Right lobe of liver (tissue), 6 donors: ENCODE results near the gene BEGAIN. TPM values are rescaled to one million over a fixed set of nuclear protein-coding genes. Genes with fewer than 3 reads are reported as not detected.

Source experiments
- ATAC-seq, 4 donors: fragments of 200-7000 bp; cut with Tn5 transposase; one replicate each; pipeline ENCODE4 v1.9.1; 2020; ENCODE audit warnings: mild to moderate bottlenecking in 4 of 4, moderate library complexity in 4 of 4
- DNase-seq, 3 donors: peaks; one replicate each; pipeline ENCODE4 v3.0.0-alpha.2; 2020
- H3K27ac ChIP-seq, 3 donors: fragments of 200-600 bp; one replicate each; pipeline ENCODE4 v1.8.0; 2022
- H3K27me3 ChIP-seq, 2 donors: fragments of 200-600 bp; one replicate each; pipeline ENCODE4 v1.8.0; 2022
- H3K36me3 ChIP-seq, 4 donors: fragments of 200-600 bp; sonication (generic) in 1 of 4; one replicate each; pipeline versions ENCODE4 v1.5.1 to v1.8.0; 2017 to 2022; ENCODE audit warnings: control low read depth in 1 of 4
- H3K4me1 ChIP-seq, 4 donors: fragments of 200-600 bp; sonication (generic) in 1 of 4; one replicate each; pipeline versions ENCODE4 v1.5.1 to v1.8.0; 2017 to 2022; ENCODE audit warnings: control low read depth in 1 of 4
- H3K4me3 ChIP-seq, 3 donors: fragments of 200-600 bp; one replicate each; pipeline ENCODE4 v1.8.0; 2022
- H3K9me3 ChIP-seq, 4 donors: fragments of 200-600 bp; sonication (generic) in 1 of 4; one replicate each; pipeline versions ENCODE4 v1.5.1 to v1.8.0; 2017 to 2022; ENCODE audit warnings: control low read depth in 1 of 4
- CTCF ChIP-seq, 4 donors: fragments of 200-600 bp in 3 of 4; fragments of 450-650 bp in 1 of 4; IDR thresholded peaks; one replicate each; pipeline versions ENCODE4 v1.5.1 to v1.8.0; 2016 to 2022; ENCODE audit warnings: antibody characterized with exemption in 4 of 4, mild to moderate bottlenecking in 2 of 4
- POLR2A ChIP-seq: fragments of 450-650 bp; IDR thresholded peaks from one replicate; pipeline ENCODE4 v1.6.1; 2017; ENCODE audit warnings: antibody characterized with exemption, mild to moderate bottlenecking
- WGBS: methylation state at CpG from one replicate; pipeline ENCODE4 v1.1.6; 2018; ENCODE audit warnings: low coverage, low lambda C conversion rate; ENCODE audit not compliant: insufficient coverage; ENCODE audit errors: missing lambda C conversion rate; 5-methylcytosine and 5-hydroxymethylcytosine counted together
- intact Hi-C, 2 donors: fragments of 100-400 bp; cut with DNase I; formaldehyde crosslinking; loops; one replicate each; pipeline versions ENCODE4 v1.11.2 to v1.14.1; 2022
- total RNA-seq, 6 experiments: library from RNA; depleted of rRNA in 2 of 6; stranded (reverse); fragments of >200 nt in 2 of 6; fragmentation: NEBNext Ultra II Directional in 3 of 6; extraction: Animal tissue kit (Norgen Biotek cat#: 25700) in 3 of 6; gene quantifications; one replicate each; pipeline versions ENCODE4 v1.1.0 to v1.2.4, GENCODE V29; 2016 to 2023
- donor health status: DM: no; HTN: yes; CAD: no.
- donor health status: DM: no; HTN: no; CAD: no.
- donor health status: DM: no; HTN: no; CAD: no.
- donor health status: DM: no; HTN: yes; CAD: no.
- donor health status: DM: no; HTN: yes; CAD: no.

The BEGAIN gene
- total RNA-seq, 6 experiments from 2014 or later, result 0.12 to 0.61 (median 0.34) TPM

GRCh38 chr14:100548295-100548655 is 38.9 kb downstream of the BEGAIN start:
- no CpG with 5 or more reads among the region's 5 CpGs for WGBS
- no peak for DNase-seq
- Histone ChIP-seq H3K4me1 (peaks cover 0 to 4% (median 0%) of the 10 kb centered on the region in 4 donors), H3K4me3 (no peak overlapping the region), H3K27me3 (no peaks in the 10 kb centered on the region), H3K27ac (no peak overlapping the region), H3K36me3 (no peaks in the 10 kb centered on the region), H3K9me3 (no peaks in the 10 kb centered on the region)
- no peak for TF ChIP-seq CTCF (IDR thresholded peaks at IDR 0.05)
- TF ChIP-seq POLR2A, result no peak
- intact Hi-C loops, result no loop called here
- ATAC-seq, result no peak

GRCh38 chr14:100547633-100548294 is 39.5 kb downstream of the BEGAIN start:
- WGBS, result 39% methylated on average over 7 of the region's 18 CpGs
- DNase-seq, result peak in 1 of 3 donors; percentile 51

GRCh38 chr14:100546051-100546443 is 41.2 kb downstream of the BEGAIN start:
- H3K27ac ChIP-seq, result no peak overlapping the region
- DNase-seq (no peak), ATAC-seq (peak in 3 of 4 donors; percentile 12 to 26 (median 15))
- TF ChIP-seq POLR2A, result no peak
- TF ChIP-seq CTCF (IDR thresholded peaks at IDR 0.05), result no peak
- no peaks in the 10 kb centered on the region for H3K9me3 ChIP-seq
- WGBS, result 80% methylated on average over 1 of the region's 28 CpGs
- peak overlapping the region in 1 of 3 donors; percentile 52 for H3K4me3 ChIP-seq
- H3K27me3 ChIP-seq, result no peaks in the 10 kb centered on the region
- intact Hi-C loops, result no loop called here
- no peaks in the 10 kb centered on the region for H3K36me3 ChIP-seq
- H3K4me1 ChIP-seq, result peaks cover 0 to 4% (median 0%) of the 10 kb centered on the region in 4 donors

More at GRCh38 chr14:100547633-100548294, 39.5 kb downstream of the BEGAIN start:
- Histone ChIP-seq H3K36me3 (no peaks in the 10 kb centered on the region), H3K4me1 (peaks cover 0 to 4% (median 0%) of the 10 kb centered on the region in 4 donors), H3K9me3 (no peaks in the 10 kb centered on the region), H3K27me3 (no peaks in the 10 kb centered on the region), H3K27ac (no peak overlapping the region), H3K4me3 (no peak overlapping the region)
- TF ChIP-seq CTCF (IDR thresholded peaks at IDR 0.05), result no peak
- TF ChIP-seq POLR2A, result no peak
- intact Hi-C loops, result no loop called here
- ATAC-seq, result peak; percentile 3 to 59 (median 52)

GRCh38 chr14:100545359-100545758 is 41.9 kb downstream of the BEGAIN start:
- DNase-seq (no peak), ATAC-seq (no peak)
- H3K4me1 ChIP-seq, result peaks cover 0 to 4% (median 0%) of the 10 kb centered on the region in 4 donors
- no peak overlapping the region for H3K4me3 ChIP-seq
- no peaks in the 10 kb centered on the region for H3K27me3 ChIP-seq
- intact Hi-C loops, result no loop called here
- H3K9me3 ChIP-seq, result no peaks in the 10 kb centered on the region
- H3K27ac ChIP-seq, result no peak overlapping the region
- no peaks in the 10 kb centered on the region for H3K36me3 ChIP-seq
- no peak for TF ChIP-seq CTCF (IDR thresholded peaks at IDR 0.05)
- no peak for TF ChIP-seq POLR2A
- 72% methylated on average over 4 of the region's 5 CpGs for WGBS
